Adrenal gland (tissue), 5 donors: ENCODE measurements around the gene GLIPR2.

Experiments used
- CTCF ChIP-seq, 6 experiments: fragments of 450-650 bp in 4 of 6; fragments of 200-600 bp in 2 of 6; sonication (generic) in 1 of 6; IDR thresholded peaks; 1 replicate in 5 of 6; 2 replicates in 1 of 6; pipeline versions ENCODE4 v1.5.1 to v1.8.0; 2016 to 2021; ENCODE audit warnings: antibody characterized with exemption in 6 of 6, mild to moderate bottlenecking in 2 of 6, moderate library complexity in 1 of 6
- POLR2A ChIP-seq, 2 donors: fragments of 450-650 bp; IDR thresholded peaks; one replicate each; pipeline ENCODE4 v1.6.1; 2017; ENCODE audit warnings: antibody characterized with exemption in 2 of 2, mild to moderate bottlenecking in 2 of 2, moderate library complexity in 1 of 2
- donor health status: DM: no; HTN: no; CAD: no.

GRCh38 chr9:36158917-36159316 lies 22.4 kb downstream of the GLIPR2 start:
- no peak for TF ChIP-seq CTCF (IDR thresholded peaks at IDR 0.05)
- no peak for TF ChIP-seq POLR2A (IDR thresholded peaks at IDR 0.05)
